ENCODE results near the gene TMBIM4. TPM values are rescaled to one million over a fixed set of nuclear protein-coding genes. Genes with fewer than 3 reads are reported as not detected.

TMBIM4 gene
- total RNA-seq, 2 donors from 2014 or later = 242 to 337 TPM

GRCh38 chr12:66196806-66197205, 27.0 kb upstream of the TMBIM4 start:
- intact Hi-C loops (cut with DNase I) = no loop called here
- Histone ChIP-seq H3K4me1 (replicated peaks) (no peaks in the 10 kb centered on the region), H3K27ac (no peak overlapping the region), H3K27me3 (replicated peaks; ENCODE audit: insufficient read depth) (no peaks in the 10 kb centered on the region), H3K36me3 (no peaks in the 10 kb centered on the region), H3K9me3 (no peaks in the 10 kb centered on the region), H3K4me3 (no peak overlapping the region)
- DNase-seq (ENCODE audit: low spot score) = no peak
- no peak for TF ChIP-seq POLR2AphosphoS5 (IDR thresholded peaks at IDR 0.05)
- no peak for TF ChIP-seq CTCF (IDR thresholded peaks at IDR 0.05)
- TF ChIP-seq POLR2A (IDR thresholded peaks at IDR 0.05) = no peak
- WGBS = 36% methylated on average over 3 of the region's 3 CpGs

- Histone ChIP-seq H3K4me1 (replicated peaks) (no peaks in the 10 kb centered on the region), H3K27me3 (replicated peaks; ENCODE audit: insufficient read depth) (no peaks in the 10 kb centered on the region), H3K27ac (no peak overlapping the region), H3K4me3 (no peak overlapping the region), H3K9me3 (no peaks in the 10 kb centered on the region), H3K36me3 (no peaks in the 10 kb centered on the region)
- no peak for DNase-seq (ENCODE audit: low spot score)
- intact Hi-C loops (cut with DNase I) = no loop called here
- TF ChIP-seq POLR2A (IDR thresholded peaks at IDR 0.05) = no peak
- no peak for TF ChIP-seq POLR2AphosphoS5 (IDR thresholded peaks at IDR 0.05)
- TF ChIP-seq CTCF (IDR thresholded peaks at IDR 0.05) = no peak
- WGBS = 74% methylated on average over 6 of the region's 6 CpGs
Measured at GRCh38 chr12:66195242-66195641, 25.4 kb upstream of the TMBIM4 start.

- Histone ChIP-seq H3K4me3 (no peak overlapping the region), H3K4me1 (replicated peaks) (no peaks in the 10 kb centered on the region), H3K27ac (no peak overlapping the region), H3K27me3 (replicated peaks; ENCODE audit: insufficient read depth) (no peaks in the 10 kb centered on the region), H3K9me3 (no peaks in the 10 kb centered on the region), H3K36me3 (no peaks in the 10 kb centered on the region)
- DNase-seq (ENCODE audit: low spot score) = no peak
- no peak for TF ChIP-seq POLR2AphosphoS5 (IDR thresholded peaks at IDR 0.05)
- intact Hi-C loops (cut with DNase I) = no loop called here
- 95% methylated on average over 2 of the region's 2 CpGs for WGBS
Measured at GRCh38 chr12:66194122-66194521, 24.3 kb upstream of the TMBIM4 start.

- TF ChIP-seq POLR2A (IDR thresholded peaks at IDR 0.05) (no peak), CTCF (IDR thresholded peaks at IDR 0.05) (no peak), POLR2AphosphoS5 (IDR thresholded peaks at IDR 0.05) (no peak)
- H3K27me3 ChIP-seq (replicated peaks; ENCODE audit: insufficient read depth) = no peaks in the 10 kb centered on the region
- H3K4me3 ChIP-seq = no peak overlapping the region
- 53% methylated on average over 7 of the region's 7 CpGs for WGBS
- no peaks in the 10 kb centered on the region for H3K4me1 ChIP-seq (replicated peaks)
- intact Hi-C loops (cut with DNase I) = no loop called here
- H3K9me3 ChIP-seq = no peaks in the 10 kb centered on the region
- no peaks in the 10 kb centered on the region for H3K36me3 ChIP-seq
- DNase-seq (ENCODE audit: low spot score) = no peak
- no peak overlapping the region for H3K27ac ChIP-seq
Measured at GRCh38 chr12:66191547-66192126, 21.8 kb upstream of the TMBIM4 start.

- Histone ChIP-seq H3K4me3 (no peak overlapping the region), H3K9me3 (no peaks in the 10 kb centered on the region), H3K27ac (no peak overlapping the region), H3K27me3 (replicated peaks; ENCODE audit: insufficient read depth) (no peaks in the 10 kb centered on the region), H3K4me1 (replicated peaks) (no peaks in the 10 kb centered on the region), H3K36me3 (no peaks in the 10 kb centered on the region)
- WGBS = 35% methylated on average over 1 of the region's 1 CpG
- DNase-seq (ENCODE audit: low spot score) = no peak
- TF ChIP-seq POLR2AphosphoS5 (IDR thresholded peaks at IDR 0.05) (no peak), CTCF (IDR thresholded peaks at IDR 0.05) (no peak), POLR2A (IDR thresholded peaks at IDR 0.05) (no peak)
- intact Hi-C loops (cut with DNase I) = no loop called here
Measured at GRCh38 chr12:66190519-66191370, 20.9 kb upstream of the TMBIM4 start.

Measured in prostate gland (tissue), 2 donors.